ENCODE data around the gene BEGAIN.

- no peak for TF ChIP-seq CTCF (IDR thresholded peaks at IDR 0.05; ENCODE audit: poor library complexity, severe bottlenecking)
- TF ChIP-seq EZH2 (IDR thresholded peaks at IDR 0.05; ENCODE audit: borderline replicate concordance, insufficient read depth, low read length, poor library complexity, severe bottlenecking), result no peak
- TF ChIP-seq RAD21 (conservative IDR thresholded peaks at IDR 0.05), result no peak
- no peak for TF ChIP-seq REST (IDR thresholded peaks at IDR 0.05; ENCODE audit: borderline replicate concordance)
- no peak for TF ChIP-seq TAF1 (IDR thresholded peaks at IDR 0.05; ENCODE audit: low read depth)
- TF ChIP-seq SMC3 (conservative IDR thresholded peaks at IDR 0.05; ENCODE audit: poor library complexity), result no peak
- TF ChIP-seq POLR2AphosphoS5 (IDR thresholded peaks at IDR 0.05), result no peak
- TF ChIP-seq EP300 (conservative IDR thresholded peaks at IDR 0.05; ENCODE audit: poor library complexity, severe bottlenecking), result no peak
- TF ChIP-seq MXI1 (conservative IDR thresholded peaks at IDR 0.05; ENCODE audit: poor library complexity, severe bottlenecking), result no peak
These were observed 89.1 kb downstream of the BEGAIN start for GRCh38 chr14:100498068-100498467.
